Uterus (tissue), 2 donors: Measurements from ENCODE around the gene SIVA1.

Experiments used
- POLR2A ChIP-seq, 2 donors: fragments of 450-650 bp; IDR thresholded peaks; one replicate each; pipeline ENCODE4 v1.6.1; 2016; ENCODE audit warnings: antibody characterized with exemption in 2 of 2, mild to moderate bottlenecking in 1 of 2, moderate library complexity in 1 of 2
- TF ChIP-seq, protein P1 (sequence below), 4 experiments: fragments of 200-600 bp in 2 of 4; fragments of 450-650 bp in 2 of 4; sonication (generic) in 2 of 4; IDR thresholded peaks; one replicate each; pipeline ENCODE4 v1.5.1; 2016 to 2019; ENCODE audit warnings: antibody characterized with exemption in 4 of 4, mild to moderate bottlenecking in 2 of 4, moderate library complexity in 1 of 4

GRCh38 chr14:104773505-104774452 lies 20.8 kb downstream of the SIVA1 start:
- TF ChIP-seq, protein P1, sequence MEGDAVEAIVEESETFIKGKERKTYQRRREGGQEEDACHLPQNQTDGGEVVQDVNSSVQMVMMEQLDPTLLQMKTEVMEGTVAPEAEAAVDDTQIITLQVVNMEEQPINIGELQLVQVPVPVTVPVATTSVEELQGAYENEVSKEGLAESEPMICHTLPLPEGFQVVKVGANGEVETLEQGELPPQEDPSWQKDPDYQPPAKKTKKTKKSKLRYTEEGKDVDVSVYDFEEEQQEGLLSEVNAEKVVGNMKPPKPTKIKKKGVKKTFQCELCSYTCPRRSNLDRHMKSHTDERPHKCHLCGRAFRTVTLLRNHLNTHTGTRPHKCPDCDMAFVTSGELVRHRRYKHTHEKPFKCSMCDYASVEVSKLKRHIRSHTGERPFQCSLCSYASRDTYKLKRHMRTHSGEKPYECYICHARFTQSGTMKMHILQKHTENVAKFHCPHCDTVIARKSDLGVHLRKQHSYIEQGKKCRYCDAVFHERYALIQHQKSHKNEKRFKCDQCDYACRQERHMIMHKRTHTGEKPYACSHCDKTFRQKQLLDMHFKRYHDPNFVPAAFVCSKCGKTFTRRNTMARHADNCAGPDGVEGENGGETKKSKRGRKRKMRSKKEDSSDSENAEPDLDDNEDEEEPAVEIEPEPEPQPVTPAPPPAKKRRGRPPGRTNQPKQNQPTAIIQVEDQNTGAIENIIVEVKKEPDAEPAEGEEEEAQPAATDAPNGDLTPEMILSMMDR (IDR thresholded peaks at IDR 0.05), result no peak
- no peak for TF ChIP-seq POLR2A (IDR thresholded peaks at IDR 0.05)
